HCT116 (cell line): ENCODE data around the gene FAM20C. TPM values are rescaled to one million over a fixed set of nuclear protein-coding genes. Genes with fewer than 3 reads are reported as not detected.

Source experiments
- ATAC-seq: fragments of 200-7000 bp; cut with Tn5 transposase; 2 replicates; pipeline ENCODE4 v1.9.1; 2020; ENCODE audit warnings: mild to moderate bottlenecking, moderate library complexity
- BruUV-seq: library from RNA; stranded (reverse); fragments of 400-500 nt; replicated peaks from 2 replicates; lab custom pipeline; 2021; lab: Mats Ljungman, UMichigan
- CTCF ChIA-PET: fragments of 300-600 bp; sonication (Branson Sonifier 250); formaldehyde crosslinking; loops from one replicate; lab custom pipeline; 2021; ENCODE audit warnings: antibody characterized with exemption; lab: Charles Lee
- POLR2A ChIA-PET: fragments of 300-600, 350-600 bp; sonication (Branson Sonifier 250); formaldehyde crosslinking; loops from one replicate; lab custom pipeline; 2021; ENCODE audit warnings: antibody characterized with exemption; lab: Charles Lee
- RAD21 ChIA-PET, 2 experiments: fragments of 300-600 bp; sonication (Branson Sonifier 250); formaldehyde crosslinking; loops; one replicate each; lab custom pipeline; 2023; ENCODE audit warnings: low total read pairs in 2 of 2; ENCODE audit not compliant: uncharacterized antibody in 2 of 2, unreplicated experiment in 2 of 2, low non-redundant PET in 1 of 2; lab: Charles Lee
- DNase-seq: peaks from one replicate; pipeline ENCODE4 v3.0.0-alpha.2; 2010; ENCODE audit warnings: low read depth, low spot score
- H2AFZ ChIP-seq: fragments of 200-600 bp; shearing (Covaris generic), sonication (generic); 2 replicates; pipeline ENCODE4 v1.6.1; 2017; ENCODE audit warnings: low read depth, mixed run types, mixed read lengths, antibody characterized with exemption, low read length; ENCODE audit not compliant: poor library complexity, severe bottlenecking
- H3K27ac ChIP-seq: 2 replicates; pipeline ENCODE4 v1.5.1; 2012; ENCODE audit warnings: low read depth, low read length
- H3K27me3 ChIP-seq: fragments of 200-600 bp; sonication (generic); 2 replicates; pipeline ENCODE4 v1.6.1; 2016; ENCODE audit warnings: mixed run types, low read length, mixed read lengths; ENCODE audit not compliant: insufficient read depth
- H3K36me3 ChIP-seq, 2 experiments: fragments of 200-500 bp in 1 of 2; fragments of 200-600 bp in 1 of 2; sonication (Bioruptor generic) in 1 of 2; sonication (generic) in 1 of 2; 2 replicates each; pipeline versions ENCODE4 v1.5.1 to v1.6.1; 2014 to 2016; ENCODE audit warnings: low read length in 2 of 2, inconsistent platforms in 1 of 2, mixed read lengths in 1 of 2, mixed run types in 1 of 2; ENCODE audit not compliant: insufficient read depth in 2 of 2, control insufficient read depth in 1 of 2
- H3K4me1 ChIP-seq, 2 experiments: fragments of 200-600 bp in 1 of 2; sonication (generic) in 1 of 2; 2 replicates each; pipeline versions ENCODE4 v1.5.1 to v1.6.1; 2012 to 2017; ENCODE audit warnings: low read length in 2 of 2, inconsistent platforms in 1 of 2, mild to moderate bottlenecking in 1 of 2, mixed read lengths in 1 of 2, mixed run types in 1 of 2, moderate library complexity in 1 of 2; ENCODE audit not compliant: insufficient read depth in 2 of 2, control insufficient read depth in 1 of 2
- H3K4me2 ChIP-seq: fragments of 200-600 bp; sonication (generic); 2 replicates; pipeline ENCODE4 v1.6.1; 2017; ENCODE audit warnings: mixed run types, low read length, mixed read lengths
- H3K4me3 ChIP-seq, 2 experiments: fragments of 200-600 bp in 1 of 2; sonication (generic) in 1 of 2; replicated peaks in 1 of 2; 2 replicates each; pipeline ENCODE4 v1.5.1; 2011 to 2016; ENCODE audit warnings: low read length in 2 of 2, control low read depth in 1 of 2, low read depth in 1 of 2, mild to moderate bottlenecking in 1 of 2, mixed read lengths in 1 of 2, mixed run types in 1 of 2
- H3K79me2 ChIP-seq: fragments of 200-600 bp; sonication (generic); 2 replicates; pipeline ENCODE4 v1.6.1; 2017; ENCODE audit warnings: mild to moderate bottlenecking, mixed run types, low read length, moderate library complexity, mixed read lengths; ENCODE audit not compliant: insufficient read depth
- H3K9ac ChIP-seq: fragments of 200-600 bp; sonication (generic); 2 replicates; pipeline ENCODE4 v1.6.1; 2016; ENCODE audit warnings: low read length, mixed read lengths
- H3K9me2 ChIP-seq: fragments of 200-600 bp; sonication (generic), shearing (Covaris generic); 2 replicates; pipeline ENCODE4 v1.6.1; 2017; ENCODE audit warnings: mixed run types, mild to moderate bottlenecking, moderate library complexity; ENCODE audit not compliant: insufficient read depth
- H3K9me3 ChIP-seq, 2 experiments: fragments of 200-500 bp in 1 of 2; fragments of 200-600 bp in 1 of 2; sonication (Bioruptor generic) in 1 of 2; sonication (generic) in 1 of 2; 2 replicates each; pipeline ENCODE4 v1.6.1; 2014 to 2017; ENCODE audit warnings: low read length in 2 of 2, mixed read lengths in 2 of 2, inconsistent platforms in 1 of 2, low read depth in 1 of 2, mild to moderate bottlenecking in 1 of 2, mixed run types in 1 of 2, moderate library complexity in 1 of 2; ENCODE audit not compliant: control insufficient read depth in 1 of 2, insufficient read depth in 1 of 2
- H4K20me1 ChIP-seq: fragments of 200-600 bp; sonication (generic), shearing (Covaris generic); 2 replicates; pipeline ENCODE4 v1.6.1; 2017; ENCODE audit warnings: mixed run types, mild to moderate bottlenecking, moderate library complexity; ENCODE audit not compliant: insufficient read depth
- CBX3 ChIP-seq: IDR thresholded peaks from 2 replicates; pipeline ENCODE4 v1.6.1; 2012; ENCODE audit warnings: low read depth
- EGR1 ChIP-seq: IDR thresholded peaks from 2 replicates; pipeline ENCODE4 v1.6.1; 2012; ENCODE audit warnings: low read depth
- EZH2 ChIP-seq: fragments of 200-600 bp; sonication (generic); IDR thresholded peaks from 2 replicates; pipeline ENCODE4 v1.6.1; 2017; ENCODE audit warnings: antibody characterized with exemption, mixed run types
- POLR2A ChIP-seq: IDR thresholded peaks from 2 replicates; pipeline ENCODE4 v1.7.0; 2011; ENCODE audit warnings: borderline replicate concordance; ENCODE audit not compliant: insufficient read depth, insufficient read length; ENCODE audit errors: extremely low read depth
- REST ChIP-seq: IDR thresholded peaks from 2 replicates; pipeline ENCODE4 v1.6.1; 2012; ENCODE audit warnings: low read depth
- SIN3A ChIP-seq: IDR thresholded peaks from 2 replicates; pipeline ENCODE4 v1.6.1; 2012; ENCODE audit warnings: low read depth
- SP1 ChIP-seq: IDR thresholded peaks from 2 replicates; pipeline ENCODE4 v1.6.1; 2012; ENCODE audit warnings: low read depth
- SRF ChIP-seq: IDR thresholded peaks from 2 replicates; pipeline ENCODE4 v1.6.1; 2012; ENCODE audit warnings: low read depth
- TCF7L2 ChIP-seq: IDR thresholded peaks from 2 replicates; pipeline ENCODE4 v1.7.0; 2011; ENCODE audit warnings: borderline replicate concordance, inconsistent platforms; ENCODE audit not compliant: insufficient read depth, insufficient read length; ENCODE audit errors: extremely low read depth
- ZFX ChIP-seq: fragments of 450-650 bp; IDR thresholded peaks from 2 replicates; pipeline ENCODE4 v1.6.1; 2017
- ZNF274 ChIP-seq: fragments of 200-500 bp; sonication (Bioruptor generic); IDR thresholded peaks from 2 replicates; pipeline ENCODE4 v1.6.1; 2014; ENCODE audit warnings: mild to moderate bottlenecking, low read depth, low read length, inconsistent platforms
- intact Hi-C: fragments of 100-400 bp; cut with micrococcal nuclease; formaldehyde crosslinking; loops from 2 replicates; pipeline ENCODE4 v1.10.0; 2022
- total RNA-seq: library from RNA; stranded (reverse); gene quantifications from one replicate; pipeline ENCODE4 v1.2.1, GENCODE V29; 2021; ENCODE audit not compliant: unreplicated experiment
- TF ChIP-seq, protein P1 (sequence below): IDR thresholded peaks from 2 replicates; pipeline ENCODE4 v1.6.1; 2011; ENCODE audit warnings: mild to moderate bottlenecking, low read length, moderate library complexity; ENCODE audit not compliant: insufficient replicate concordance; ENCODE audit errors: extremely low read depth
- TF ChIP-seq, protein P2 (sequence below): IDR thresholded peaks from 2 replicates; pipeline ENCODE4 v1.6.1; 2012

Gene FAM20C
- total RNA-seq, 1 experiment from 2014 or later: 27.1 TPM

DNA sequence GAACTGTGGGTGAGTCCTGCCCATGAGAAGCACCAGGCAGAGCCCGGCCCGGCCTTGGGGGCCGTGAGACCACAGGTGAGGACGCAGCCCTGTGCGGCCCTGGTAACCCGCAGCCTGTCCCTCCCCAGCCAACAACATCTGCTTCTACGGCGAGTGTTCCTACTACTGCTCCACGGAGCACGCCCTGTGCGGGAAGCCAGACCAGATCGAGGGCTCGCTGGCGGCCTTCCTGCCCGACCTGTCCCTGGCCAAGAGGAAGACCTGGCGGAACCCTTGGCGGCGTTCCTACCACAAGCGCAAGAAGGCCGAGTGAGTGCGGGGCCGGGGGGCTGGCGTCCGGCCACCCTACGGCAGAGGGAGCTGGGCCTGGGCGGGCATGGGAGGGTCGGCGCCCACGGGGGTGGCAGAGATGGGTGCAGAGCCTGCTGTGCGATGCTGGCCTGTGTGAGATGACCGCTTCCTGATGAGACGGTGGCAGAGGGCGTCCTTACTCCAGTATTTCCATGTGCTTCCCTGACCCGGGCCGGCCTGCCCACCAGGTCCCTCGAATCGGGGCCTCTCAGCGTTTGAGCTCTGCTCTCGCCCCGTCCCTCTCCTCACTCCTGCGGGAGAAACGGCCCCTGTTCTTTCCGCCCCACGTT is 63.5 kb downstream of the FAM20C start:
- H3K9me2 ChIP-seq: no peaks in the 10 kb centered on the region
- ChIA-PET CTCF (no interaction called here), POLR2A (no interaction called here), RAD21 (no interaction called here)
- TF ChIP-seq CBX3 (no peak), SP1 (no peak), EZH2 (no peak)
- TF ChIP-seq, protein P1, sequence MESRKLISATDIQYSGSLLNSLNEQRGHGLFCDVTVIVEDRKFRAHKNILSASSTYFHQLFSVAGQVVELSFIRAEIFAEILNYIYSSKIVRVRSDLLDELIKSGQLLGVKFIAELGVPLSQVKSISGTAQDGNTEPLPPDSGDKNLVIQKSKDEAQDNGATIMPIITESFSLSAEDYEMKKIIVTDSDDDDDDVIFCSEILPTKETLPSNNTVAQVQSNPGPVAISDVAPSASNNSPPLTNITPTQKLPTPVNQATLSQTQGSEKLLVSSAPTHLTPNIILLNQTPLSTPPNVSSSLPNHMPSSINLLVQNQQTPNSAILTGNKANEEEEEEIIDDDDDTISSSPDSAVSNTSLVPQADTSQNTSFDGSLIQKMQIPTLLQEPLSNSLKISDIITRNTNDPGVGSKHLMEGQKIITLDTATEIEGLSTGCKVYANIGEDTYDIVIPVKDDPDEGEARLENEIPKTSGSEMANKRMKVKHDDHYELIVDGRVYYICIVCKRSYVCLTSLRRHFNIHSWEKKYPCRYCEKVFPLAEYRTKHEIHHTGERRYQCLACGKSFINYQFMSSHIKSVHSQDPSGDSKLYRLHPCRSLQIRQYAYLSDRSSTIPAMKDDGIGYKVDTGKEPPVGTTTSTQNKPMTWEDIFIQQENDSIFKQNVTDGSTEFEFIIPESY: no peak
- H3K4me2 ChIP-seq: no peak overlapping the region
- no peak overlapping the region for H3K9ac ChIP-seq
- ATAC-seq (no peak), DNase-seq (no peak)
- H3K36me3 ChIP-seq: peaks cover 0 to 5% of the 10 kb centered on the region in 2 experiments; a peak in 2 of 4 replicates
- no peak overlapping the region for H3K4me3 ChIP-seq
- intact Hi-C loops: no loop called here
- H3K79me2 ChIP-seq: no peaks in the 10 kb centered on the region
- peaks cover under 1 to 19% of the 10 kb centered on the region in 2 experiments; a peak in 2 of 4 replicates for H3K9me3 ChIP-seq
- no peaks in the 10 kb centered on the region for H4K20me1 ChIP-seq
- no TSS peak for BruUV-seq
- no peaks in the 10 kb centered on the region for H3K27me3 ChIP-seq
- no peaks in the 10 kb centered on the region for H3K4me1 ChIP-seq
- no peak overlapping the region for H2AFZ ChIP-seq
- no peak overlapping the region for H3K27ac ChIP-seq

GRCh38 chr7:256461-256940 is 64.1 kb downstream of the FAM20C start:
- H3K9me2 ChIP-seq: no peaks in the 10 kb centered on the region
- ATAC-seq (no peak), DNase-seq (no peak)
- H3K79me2 ChIP-seq: no peaks in the 10 kb centered on the region
- H3K4me2 ChIP-seq: no peak overlapping the region
- H3K27me3 ChIP-seq: no peaks in the 10 kb centered on the region
- ChIA-PET CTCF (no interaction called here), RAD21 (no interaction called here), POLR2A (no interaction called here)
- H3K4me1 ChIP-seq: no peaks in the 10 kb centered on the region
- H2AFZ ChIP-seq: no peak overlapping the region
- TF ChIP-seq, protein P2, sequence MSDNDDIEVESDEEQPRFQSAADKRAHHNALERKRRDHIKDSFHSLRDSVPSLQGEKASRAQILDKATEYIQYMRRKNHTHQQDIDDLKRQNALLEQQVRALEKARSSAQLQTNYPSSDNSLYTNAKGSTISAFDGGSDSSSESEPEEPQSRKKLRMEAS: no peak
- TF ChIP-seq EGR1 (no peak), SRF (no peak), POLR2A (no peak), ZFX (no peak), TCF7L2 (no peak), SIN3A (no peak), REST (no peak), ZNF274 (no peak)
- H3K9ac ChIP-seq: no peak overlapping the region
- no peaks in the 10 kb centered on the region for H4K20me1 ChIP-seq
- peaks cover 7 to 19% of the 10 kb centered on the region in 2 experiments; a peak in 2 of 4 replicates for H3K9me3 ChIP-seq
- H3K27ac ChIP-seq: no peak overlapping the region
- intact Hi-C loops: no loop called here
- H3K36me3 ChIP-seq: peaks cover 0 to 5% of the 10 kb centered on the region in 2 experiments; a peak in 2 of 4 replicates
- no TSS peak for BruUV-seq
- H3K4me3 ChIP-seq: no peak overlapping the region
